Measurements from ENCODE around the gene FOXN3.

GRCh38 chr14:89294060-89294459 is 123.0 kb downstream of the FOXN3 start:
- TF ChIP-seq, protein P1, sequence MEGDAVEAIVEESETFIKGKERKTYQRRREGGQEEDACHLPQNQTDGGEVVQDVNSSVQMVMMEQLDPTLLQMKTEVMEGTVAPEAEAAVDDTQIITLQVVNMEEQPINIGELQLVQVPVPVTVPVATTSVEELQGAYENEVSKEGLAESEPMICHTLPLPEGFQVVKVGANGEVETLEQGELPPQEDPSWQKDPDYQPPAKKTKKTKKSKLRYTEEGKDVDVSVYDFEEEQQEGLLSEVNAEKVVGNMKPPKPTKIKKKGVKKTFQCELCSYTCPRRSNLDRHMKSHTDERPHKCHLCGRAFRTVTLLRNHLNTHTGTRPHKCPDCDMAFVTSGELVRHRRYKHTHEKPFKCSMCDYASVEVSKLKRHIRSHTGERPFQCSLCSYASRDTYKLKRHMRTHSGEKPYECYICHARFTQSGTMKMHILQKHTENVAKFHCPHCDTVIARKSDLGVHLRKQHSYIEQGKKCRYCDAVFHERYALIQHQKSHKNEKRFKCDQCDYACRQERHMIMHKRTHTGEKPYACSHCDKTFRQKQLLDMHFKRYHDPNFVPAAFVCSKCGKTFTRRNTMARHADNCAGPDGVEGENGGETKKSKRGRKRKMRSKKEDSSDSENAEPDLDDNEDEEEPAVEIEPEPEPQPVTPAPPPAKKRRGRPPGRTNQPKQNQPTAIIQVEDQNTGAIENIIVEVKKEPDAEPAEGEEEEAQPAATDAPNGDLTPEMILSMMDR (IDR thresholded peaks at IDR 0.05): no peak
- TF ChIP-seq POLR2A (IDR thresholded peaks at IDR 0.05): no peak
